ENCODE results near the gene BMP6.

Gene BMP6

DNA sequence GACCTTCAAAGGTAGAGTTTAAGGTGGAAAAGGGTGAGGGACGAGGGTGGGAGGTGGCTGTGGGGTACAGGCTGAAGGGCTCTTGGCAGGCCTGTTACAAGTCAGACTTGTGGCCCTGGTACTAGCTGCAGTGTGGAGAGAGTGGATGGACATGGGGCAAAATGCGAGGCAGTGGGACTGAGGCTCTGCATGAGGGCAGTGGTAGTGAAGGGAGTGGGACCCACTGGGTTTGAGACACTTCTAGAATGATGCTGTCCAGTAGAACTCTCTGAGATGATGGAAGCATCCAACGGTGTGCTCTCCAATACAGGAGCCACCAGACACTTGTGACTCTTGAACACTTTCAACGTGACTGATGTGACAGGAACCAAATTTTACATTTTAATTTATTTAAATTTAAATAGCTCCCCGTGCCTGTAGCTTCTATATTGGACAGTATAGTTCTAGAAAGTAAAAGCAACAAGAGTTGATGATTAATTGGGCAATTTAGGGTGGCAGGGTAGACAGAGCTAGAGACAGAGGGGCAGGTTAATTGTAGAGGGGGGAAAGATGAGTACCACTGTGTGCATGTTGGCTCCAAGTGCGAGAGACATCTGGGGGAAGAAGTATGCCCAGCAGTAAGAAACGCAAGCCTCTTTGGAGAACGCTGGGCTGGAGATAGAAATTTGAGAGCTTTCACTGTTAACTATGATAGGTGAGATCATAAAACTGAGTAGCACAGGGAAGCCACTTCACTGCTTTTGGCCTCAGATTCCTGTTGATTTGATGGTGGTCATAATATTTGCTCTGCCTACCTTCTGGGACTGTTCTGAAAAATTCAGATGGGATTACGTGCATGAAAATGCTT, 107.2 kb downstream of the BMP6 start:
- DNase-seq = no peak

DNA sequence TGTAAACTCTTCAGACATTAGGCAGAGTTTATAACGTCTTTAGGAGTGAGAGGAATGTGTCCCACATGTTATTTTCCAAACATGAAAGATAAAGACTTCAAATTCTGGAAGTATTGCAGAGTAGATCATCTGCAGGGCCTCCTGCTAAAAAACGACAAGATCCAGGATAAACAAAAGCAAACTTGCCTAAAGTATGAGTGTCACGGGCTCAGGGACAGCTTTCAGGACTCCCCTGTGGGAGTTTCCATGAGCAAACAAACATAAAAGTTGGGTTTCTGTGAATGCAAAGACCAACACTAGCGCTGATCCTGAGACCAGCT, 107.8 kb downstream of the BMP6 start:
- DNase-seq = no peak

DNA sequence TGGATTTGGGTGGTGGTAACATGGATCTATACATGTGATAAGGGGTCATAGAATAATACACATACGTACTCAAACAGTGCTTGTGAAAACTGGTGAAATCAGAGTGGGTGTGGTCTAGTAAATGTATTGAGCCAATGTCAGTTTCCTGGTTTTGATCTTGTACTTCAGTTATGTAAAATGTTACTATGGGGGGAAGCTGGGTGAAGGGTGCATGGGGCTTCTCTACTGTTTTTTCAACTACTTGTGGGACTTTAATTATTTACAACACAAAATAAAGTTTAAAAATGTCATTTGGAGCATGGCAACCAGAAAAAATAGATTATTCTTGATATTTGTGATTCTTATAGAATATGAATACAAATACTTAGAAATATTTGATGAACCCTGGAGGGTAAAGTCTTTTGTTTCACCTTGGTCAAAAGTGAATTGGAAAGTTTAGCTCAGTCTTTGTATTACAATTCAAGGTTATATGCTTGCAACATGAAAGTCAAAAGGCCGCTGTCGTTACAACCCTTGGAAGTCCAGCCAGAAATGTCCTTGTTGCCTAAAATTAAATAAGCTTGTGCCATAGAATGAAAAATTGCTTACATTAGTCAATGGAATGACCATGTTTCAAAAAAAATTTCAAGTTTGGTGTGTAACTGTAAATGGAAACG, 110.6 kb downstream of the BMP6 start:
- no peak for DNase-seq

GRCh38 chr6:7841781-7842468, 116.0 kb downstream of the BMP6 start:
- DNase-seq = no peak

GRCh38 chr6:7846966-7847818, 121.3 kb downstream of the BMP6 start:
- peak; percentile 42 for DNase-seq

GRCh38 chr6:7848229-7848628, 122.3 kb downstream of the BMP6 start:
- no peak for DNase-seq

- no peak for DNase-seq
Observed at GRCh38 chr6:7851780-7852179, 125.9 kb downstream of the BMP6 start.

- no peak for DNase-seq
Observed at GRCh38 chr6:7859591-7859990, 133.7 kb downstream of the BMP6 start.

DNA sequence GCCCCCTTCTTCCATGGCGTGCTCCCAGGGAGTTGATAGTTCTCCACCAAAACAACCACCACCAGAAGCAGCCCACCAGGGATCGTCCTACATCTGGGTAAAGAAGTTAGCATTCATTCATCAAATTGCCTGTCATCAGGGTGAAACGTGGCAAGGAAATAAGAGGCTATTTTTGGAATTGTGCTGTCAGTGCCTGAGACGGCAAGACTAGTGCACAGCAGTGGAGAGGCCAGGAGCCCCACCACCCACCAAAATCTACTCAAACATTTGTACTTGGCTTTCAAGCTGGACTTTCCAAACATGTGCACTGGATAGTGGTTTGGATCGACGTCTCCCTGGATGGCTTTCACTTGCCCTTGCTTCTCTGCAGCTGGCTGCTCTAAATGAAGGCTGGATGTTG, 139.9 kb downstream of the BMP6 start:
- no peak for DNase-seq

- DNase-seq = no peak
Observed at GRCh38 chr6:7866526-7866925, 140.6 kb downstream of the BMP6 start.

DNA sequence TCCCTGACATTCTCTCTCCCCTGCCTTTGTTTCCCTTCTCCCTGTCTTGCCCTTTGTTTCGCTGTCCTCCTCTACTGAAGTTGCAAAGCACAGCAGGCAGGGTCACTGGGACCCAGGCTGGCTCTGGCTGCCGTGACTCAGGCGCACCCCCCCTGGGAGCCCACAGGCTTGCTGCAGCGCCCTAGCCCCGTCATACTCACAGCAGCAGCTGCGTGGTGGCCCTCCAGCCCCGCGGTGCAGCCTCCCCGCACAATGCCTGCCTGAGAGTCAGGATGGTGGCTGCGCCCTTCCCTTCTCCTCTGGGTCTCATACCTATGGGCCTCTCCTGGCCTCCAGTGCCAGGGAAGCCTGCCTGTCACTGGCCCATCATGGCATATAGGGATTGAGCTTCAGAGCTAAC, 143.0 kb downstream of the BMP6 start:
- no peak for DNase-seq

DNA sequence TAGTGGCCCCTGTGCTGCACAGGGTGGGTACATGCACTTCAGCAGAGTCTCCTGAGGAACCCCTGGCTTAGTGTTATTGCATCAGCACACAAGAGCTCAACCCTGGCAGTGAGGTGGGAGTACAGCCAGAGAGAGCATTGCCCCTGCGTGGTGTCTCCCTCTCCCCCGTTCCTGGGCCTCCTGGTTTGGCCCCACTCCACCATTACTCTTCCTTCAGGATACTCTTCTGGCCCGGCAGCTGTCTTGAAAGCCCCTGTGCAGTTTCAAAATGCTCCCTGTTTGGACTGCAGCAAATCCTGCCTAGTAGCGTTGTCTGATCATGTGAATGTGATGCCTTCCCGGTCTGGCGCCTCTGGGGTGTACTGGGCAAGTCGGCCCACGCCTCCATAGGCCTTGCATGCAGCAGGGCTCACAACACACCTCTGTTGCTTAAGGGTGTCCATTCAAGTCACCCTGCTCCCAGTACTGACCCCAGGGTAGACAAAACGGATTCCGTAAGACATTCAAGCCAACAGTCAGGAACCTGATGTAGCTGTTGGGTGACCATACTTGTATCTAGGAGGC, 152.6 kb downstream of the BMP6 start:
- no peak for DNase-seq

DNA sequence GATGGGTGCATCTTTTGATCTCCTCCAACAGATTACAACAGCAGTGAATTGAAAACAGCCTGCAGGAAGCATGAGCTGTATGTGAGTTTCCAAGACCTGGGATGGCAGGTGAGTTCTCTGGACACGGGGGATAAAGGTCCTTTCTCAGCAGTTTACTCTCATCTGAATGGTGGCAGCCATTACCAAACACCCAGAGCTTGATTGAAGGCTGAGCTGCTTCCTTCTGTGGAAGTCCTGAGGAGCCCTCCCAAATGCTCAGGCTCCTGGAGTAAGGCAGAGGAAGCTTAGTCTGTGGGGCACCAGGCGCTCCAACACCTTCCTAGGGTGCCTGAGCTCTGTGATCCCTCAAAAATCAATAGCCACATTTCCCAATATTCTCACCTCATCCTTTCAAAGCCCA, 153.1 kb downstream of the BMP6 start:
- no peak for DNase-seq

- DNase-seq = no peak
Observed at GRCh38 chr6:7879579-7879978, 153.7 kb downstream of the BMP6 start.

- no peak for DNase-seq
Observed at GRCh38 chr6:7879980-7880717, 154.2 kb downstream of the BMP6 start.

DNA sequence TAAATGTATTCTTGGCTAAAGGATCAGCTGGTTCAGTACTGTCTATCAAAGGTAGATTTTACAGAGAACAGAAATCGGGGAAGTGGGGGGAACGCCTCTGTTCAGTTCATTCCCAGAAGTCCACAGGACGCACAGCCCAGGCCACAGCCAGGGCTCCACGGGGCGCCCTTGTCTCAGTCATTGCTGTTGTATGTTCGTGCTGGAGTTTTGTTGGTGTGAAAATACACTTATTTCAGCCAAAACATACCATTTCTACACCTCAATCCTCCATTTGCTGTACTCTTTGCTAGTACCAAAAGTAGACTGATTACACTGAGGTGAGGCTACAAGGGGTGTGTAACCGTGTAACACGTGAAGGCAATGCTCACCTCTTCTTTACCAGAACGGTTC, 154.8 kb downstream of the BMP6 start:
- DNase-seq = no peak

DNA sequence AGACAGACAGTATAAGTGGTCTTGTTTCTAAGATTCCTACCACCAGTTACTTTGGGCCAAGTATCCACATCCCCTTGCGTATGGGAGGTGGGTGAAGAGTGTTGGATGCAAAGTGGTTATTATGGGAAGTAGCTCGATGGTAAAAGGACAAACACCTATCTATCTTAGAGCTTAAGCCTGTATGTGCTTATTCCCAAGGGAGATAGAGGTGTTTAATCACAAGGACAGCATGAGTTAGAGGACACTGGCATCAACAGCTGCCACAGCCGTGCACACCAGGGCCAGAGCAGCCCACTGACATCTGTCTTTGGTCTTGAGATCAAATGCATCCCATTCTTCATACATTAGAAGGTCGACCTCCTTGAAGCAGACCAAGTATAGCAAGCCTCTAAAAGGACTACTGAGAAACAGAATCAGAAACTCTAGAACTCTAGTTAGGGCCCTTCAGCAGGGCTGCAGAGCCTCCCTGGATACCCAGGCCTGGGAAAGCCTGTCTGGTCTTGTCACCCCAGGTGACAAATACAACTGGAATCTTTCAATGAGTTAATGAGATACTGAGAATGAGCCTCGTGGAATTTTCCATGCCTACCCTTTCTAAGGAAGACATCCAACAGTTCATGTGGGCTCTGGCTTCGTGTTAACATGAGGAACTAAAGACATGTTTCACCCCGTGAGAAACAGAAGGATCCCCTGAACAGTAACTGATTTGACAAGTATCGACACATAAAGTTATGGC, 156.0 kb downstream of the BMP6 start:
- DNase-seq = peak; percentile 11

- no peak for DNase-seq
Observed at GRCh38 chr6:7882505-7883257, 156.8 kb downstream of the BMP6 start.

DNA sequence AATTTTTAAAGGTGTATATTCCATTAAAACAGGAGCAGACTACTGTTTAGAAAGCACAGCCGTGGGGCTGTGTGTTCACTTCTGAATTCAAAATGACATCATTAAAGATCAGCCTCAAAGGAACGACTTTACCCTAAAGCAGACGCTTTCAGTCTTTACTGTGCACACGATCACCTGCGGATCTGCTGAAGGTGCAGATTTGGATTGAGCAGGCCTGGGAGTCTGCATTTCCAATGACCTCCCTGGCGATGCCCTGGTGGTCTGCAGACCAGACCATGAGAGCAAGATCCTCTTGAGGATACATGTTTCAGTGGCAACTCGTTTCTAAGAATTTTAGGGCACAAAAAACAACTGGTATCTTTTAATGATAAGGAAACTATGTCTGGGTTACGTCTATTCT, 157.5 kb downstream of the BMP6 start:
- no peak for DNase-seq

GRCh38 chr6:7886132-7886531, 160.2 kb downstream of the BMP6 start:
- DNase-seq = no peak
